ENCODE measurements around the gene CFAP46.

DNA sequence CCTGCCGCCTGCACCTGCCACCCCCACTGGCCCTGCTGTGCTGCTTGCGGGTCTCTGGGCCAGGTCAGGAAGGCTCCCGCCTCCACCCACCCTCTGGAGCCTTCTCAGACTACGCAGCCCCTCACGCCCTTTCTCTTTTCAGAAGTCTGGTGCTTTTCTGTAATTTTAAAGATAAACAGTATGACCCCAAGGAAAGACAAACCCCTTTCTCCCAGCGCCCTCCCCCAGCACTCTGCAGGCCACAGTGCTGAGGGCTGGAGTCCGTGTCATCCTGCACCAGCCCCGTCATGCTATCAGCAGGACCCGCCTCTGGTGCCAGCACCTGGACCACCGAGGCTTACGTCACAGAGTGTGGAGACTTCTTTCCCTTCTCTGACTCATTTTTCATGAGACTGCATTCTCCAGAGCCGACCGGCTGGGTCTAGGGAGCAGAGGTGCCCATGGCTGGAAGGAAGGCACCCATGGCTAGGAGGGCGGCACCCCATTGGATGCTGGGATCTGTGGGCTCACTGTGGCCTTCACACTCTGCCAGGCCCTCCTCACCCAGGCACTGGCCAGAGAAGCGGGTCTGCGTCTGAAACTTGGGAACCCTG is 53.4 kb downstream of the CFAP46 start:
- no peak for TF ChIP-seq SIN3A (IDR thresholded peaks at IDR 0.05; ENCODE audit: borderline replicate concordance, insufficient read depth, low read depth, low read length)
- TF ChIP-seq, protein P1, sequence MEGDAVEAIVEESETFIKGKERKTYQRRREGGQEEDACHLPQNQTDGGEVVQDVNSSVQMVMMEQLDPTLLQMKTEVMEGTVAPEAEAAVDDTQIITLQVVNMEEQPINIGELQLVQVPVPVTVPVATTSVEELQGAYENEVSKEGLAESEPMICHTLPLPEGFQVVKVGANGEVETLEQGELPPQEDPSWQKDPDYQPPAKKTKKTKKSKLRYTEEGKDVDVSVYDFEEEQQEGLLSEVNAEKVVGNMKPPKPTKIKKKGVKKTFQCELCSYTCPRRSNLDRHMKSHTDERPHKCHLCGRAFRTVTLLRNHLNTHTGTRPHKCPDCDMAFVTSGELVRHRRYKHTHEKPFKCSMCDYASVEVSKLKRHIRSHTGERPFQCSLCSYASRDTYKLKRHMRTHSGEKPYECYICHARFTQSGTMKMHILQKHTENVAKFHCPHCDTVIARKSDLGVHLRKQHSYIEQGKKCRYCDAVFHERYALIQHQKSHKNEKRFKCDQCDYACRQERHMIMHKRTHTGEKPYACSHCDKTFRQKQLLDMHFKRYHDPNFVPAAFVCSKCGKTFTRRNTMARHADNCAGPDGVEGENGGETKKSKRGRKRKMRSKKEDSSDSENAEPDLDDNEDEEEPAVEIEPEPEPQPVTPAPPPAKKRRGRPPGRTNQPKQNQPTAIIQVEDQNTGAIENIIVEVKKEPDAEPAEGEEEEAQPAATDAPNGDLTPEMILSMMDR (IDR thresholded peaks at IDR 0.05): no peak
- TF ChIP-seq, protein P2, sequence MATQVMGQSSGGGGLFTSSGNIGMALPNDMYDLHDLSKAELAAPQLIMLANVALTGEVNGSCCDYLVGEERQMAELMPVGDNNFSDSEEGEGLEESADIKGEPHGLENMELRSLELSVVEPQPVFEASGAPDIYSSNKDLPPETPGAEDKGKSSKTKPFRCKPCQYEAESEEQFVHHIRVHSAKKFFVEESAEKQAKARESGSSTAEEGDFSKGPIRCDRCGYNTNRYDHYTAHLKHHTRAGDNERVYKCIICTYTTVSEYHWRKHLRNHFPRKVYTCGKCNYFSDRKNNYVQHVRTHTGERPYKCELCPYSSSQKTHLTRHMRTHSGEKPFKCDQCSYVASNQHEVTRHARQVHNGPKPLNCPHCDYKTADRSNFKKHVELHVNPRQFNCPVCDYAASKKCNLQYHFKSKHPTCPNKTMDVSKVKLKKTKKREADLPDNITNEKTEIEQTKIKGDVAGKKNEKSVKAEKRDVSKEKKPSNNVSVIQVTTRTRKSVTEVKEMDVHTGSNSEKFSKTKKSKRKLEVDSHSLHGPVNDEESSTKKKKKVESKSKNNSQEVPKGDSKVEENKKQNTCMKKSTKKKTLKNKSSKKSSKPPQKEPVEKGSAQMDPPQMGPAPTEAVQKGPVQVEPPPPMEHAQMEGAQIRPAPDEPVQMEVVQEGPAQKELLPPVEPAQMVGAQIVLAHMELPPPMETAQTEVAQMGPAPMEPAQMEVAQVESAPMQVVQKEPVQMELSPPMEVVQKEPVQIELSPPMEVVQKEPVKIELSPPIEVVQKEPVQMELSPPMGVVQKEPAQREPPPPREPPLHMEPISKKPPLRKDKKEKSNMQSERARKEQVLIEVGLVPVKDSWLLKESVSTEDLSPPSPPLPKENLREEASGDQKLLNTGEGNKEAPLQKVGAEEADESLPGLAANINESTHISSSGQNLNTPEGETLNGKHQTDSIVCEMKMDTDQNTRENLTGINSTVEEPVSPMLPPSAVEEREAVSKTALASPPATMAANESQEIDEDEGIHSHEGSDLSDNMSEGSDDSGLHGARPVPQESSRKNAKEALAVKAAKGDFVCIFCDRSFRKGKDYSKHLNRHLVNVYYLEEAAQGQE (IDR thresholded peaks at IDR 0.05; ENCODE audit: insufficient read depth in 1 of 2, low read depth in 2 of 2, low read length in 1 of 2): no peak

All from Panc1 (cell line).